Endothelial cell of hepatic sinusoid (primary cell): ENCODE data around the gene ADAMTSL5.
"Not testable (repeated sequence)": the region's sequence is repeated elsewhere in the genome, so short reads cannot be mapped to it uniquely, and the experiment has no call there.

Experiments used
- in situ Hi-C: cut with HindIII; loops from 2 replicates; pipeline ENCODE4 v1.10.0; 2017; ENCODE audit warnings: low sequenced_read_pairs

Gene ADAMTSL5

GRCh38 chr19:1512671-1513498, at the start of gene ADAMTSL5:
Gene ADAMTSL5, minus strand, starts transcription at chr19:1513019. Its CDS starts 2,076 bp downstream, at chr19:1510943.
- in situ Hi-C loops = no loop called here

GRCh38 chr19:1561236-1561842, 48.5 kb upstream of the ADAMTSL5 start:
- in situ Hi-C loops = no loop called here

GRCh38 chr19:1560286-1560882, 47.6 kb upstream of the ADAMTSL5 start:
- in situ Hi-C loops = no loop called here

- in situ Hi-C loops = no loop called here
These were observed 45.7 kb upstream of the ADAMTSL5 start for GRCh38 chr19:1558552-1558951.

- in situ Hi-C loops = no loop called here
These were observed 43.7 kb upstream of the ADAMTSL5 start for GRCh38 chr19:1556390-1557070.

- in situ Hi-C loops = no loop called here
These were observed 42.9 kb upstream of the ADAMTSL5 start for GRCh38 chr19:1555487-1556389.

- in situ Hi-C loops = no loop called here
These were observed 42.1 kb upstream of the ADAMTSL5 start for GRCh38 chr19:1554968-1555367.

- in situ Hi-C loops = no loop called here
These were observed 40.6 kb upstream of the ADAMTSL5 start for GRCh38 chr19:1553415-1553814.

- in situ Hi-C loops = no loop called here
These were observed 38.5 kb upstream of the ADAMTSL5 start for GRCh38 chr19:1551068-1552040.

GRCh38 chr19:1549332-1549945, 36.6 kb upstream of the ADAMTSL5 start:
- in situ Hi-C loops = no loop called here

GRCh38 chr19:1540365-1540925, 27.6 kb upstream of the ADAMTSL5 start:
- in situ Hi-C loops = no loop called here

- in situ Hi-C loops = not testable (repeated sequence)
These were observed 26.9 kb upstream of the ADAMTSL5 start for GRCh38 chr19:1539749-1540148.

- in situ Hi-C loops = no loop called here
These were observed 26.2 kb upstream of the ADAMTSL5 start for GRCh38 chr19:1538978-1539377.

- in situ Hi-C loops = not testable (repeated sequence)
These were observed 22.9 kb upstream of the ADAMTSL5 start for GRCh38 chr19:1535699-1536098.

- in situ Hi-C loops = no loop called here
These were observed 22.2 kb upstream of the ADAMTSL5 start for GRCh38 chr19:1534972-1535371.

GRCh38 chr19:1533510-1534150, 20.8 kb upstream of the ADAMTSL5 start:
- in situ Hi-C loops = no loop called here

- in situ Hi-C loops = no loop called here
These were observed 19.2 kb upstream of the ADAMTSL5 start for GRCh38 chr19:1532003-1532402.

- in situ Hi-C loops = no loop called here
These were observed 18.8 kb upstream of the ADAMTSL5 start for GRCh38 chr19:1531587-1531986.
